BE2C (cell line): ENCODE data around the gene CARD8.

Experiments used
- DNase-seq: peaks from one replicate; pipeline ENCODE4 v3.0.0-alpha.2; 2020
- H3K27me3 ChIP-seq: fragments of 250-450 bp; sonication (Bioruptor Pico); 2 replicates; pipeline ENCODE4 v1.5.1; 2020; ENCODE audit warnings: mild to moderate bottlenecking
- H3K36me3 ChIP-seq: fragments of 250-450 bp; sonication (Bioruptor Pico); 2 replicates; pipeline ENCODE4 v1.5.1; 2020; ENCODE audit warnings: mild to moderate bottlenecking
- H3K4me1 ChIP-seq: fragments of 250-450 bp; sonication (Bioruptor Pico); 2 replicates; pipeline ENCODE4 v1.5.1; 2020
- H3K4me3 ChIP-seq: 2 replicates; pipeline ENCODE4 v1.5.1; 2011; ENCODE audit warnings: low read depth, low read length
- H3K9me3 ChIP-seq: fragments of 250-450 bp; sonication (Bioruptor Pico); 2 replicates; pipeline ENCODE4 v1.5.1; 2020
- CTCF ChIP-seq: IDR thresholded peaks from 2 replicates; pipeline ENCODE4 v1.5.1; 2012; ENCODE audit warnings: mild to moderate bottlenecking, low read depth, low read length

Gene CARD8

GRCh38 chr19:48175578-48175977 is 80.1 kb downstream of the CARD8 start:
- H3K9me3 ChIP-seq = no peaks in the 10 kb centered on the region
- H3K27me3 ChIP-seq = no peaks in the 10 kb centered on the region
- no peaks in the 10 kb centered on the region for H3K4me1 ChIP-seq
- no peak overlapping the region for H3K4me3 ChIP-seq
- no peaks in the 10 kb centered on the region for H3K36me3 ChIP-seq
- DNase-seq = no peak
- TF ChIP-seq CTCF = no peak

- Histone ChIP-seq H3K27me3 (no peaks in the 10 kb centered on the region), H3K4me1 (no peaks in the 10 kb centered on the region), H3K36me3 (no peaks in the 10 kb centered on the region), H3K9me3 (no peaks in the 10 kb centered on the region), H3K4me3 (no peak overlapping the region)
- no peak for TF ChIP-seq CTCF
- DNase-seq = no peak
Observed at GRCh38 chr19:48174445-48175030, 81.2 kb downstream of the CARD8 start.

- peaks cover 4% of the 10 kb centered on the region; the same call in 1 of the 2 replicates for H3K4me1 ChIP-seq
- TF ChIP-seq CTCF = no peak
- H3K4me3 ChIP-seq = no peak overlapping the region
- 0 out of 2 replicates have a peak, but pooled peaks cover 2% of the 10 kb centered on the region for H3K27me3 ChIP-seq
- no peak for DNase-seq
- H3K9me3 ChIP-seq = no peaks in the 10 kb centered on the region
- H3K36me3 ChIP-seq = no peaks in the 10 kb centered on the region
Observed at GRCh38 chr19:48171710-48172109, 84.0 kb downstream of the CARD8 start.

- no peak for DNase-seq
- no peaks in the 10 kb centered on the region for H3K36me3 ChIP-seq
- no peaks in the 10 kb centered on the region for H3K9me3 ChIP-seq
- peak overlapping the region; percentile 80 for H3K4me3 ChIP-seq
- H3K27me3 ChIP-seq = 0 out of 2 replicates have a peak, but pooled peaks cover 2% of the 10 kb centered on the region
- TF ChIP-seq CTCF = no peak
- H3K4me1 ChIP-seq = peaks cover 4% of the 10 kb centered on the region; the same call in 1 of the 2 replicates
Observed at GRCh38 chr19:48170817-48171347, 84.8 kb downstream of the CARD8 start.

GRCh38 chr19:48169939-48170803 is 85.5 kb downstream of the CARD8 start, which contains the start of the genes LIG1 and ZSWIM9:
Gene LIG1 (minus strand): TSS chr19:48170344. CDS start chr19:48165566, 4,778 bp downstream.
Gene ZSWIM9 (plus strand): TSS chr19:48170680. CDS start chr19:48171803, 1,123 bp downstream.
- H3K4me1 ChIP-seq = peaks cover 4% of the 10 kb centered on the region; the same call in 1 of the 2 replicates
- H3K4me3 ChIP-seq = peak within 1 kb of the TSS; percentile 80
- H3K9me3 ChIP-seq = no peaks in the 10 kb centered on the region
- H3K36me3 ChIP-seq = no peaks in the 10 kb centered on the region
- peak; percentile 95 for DNase-seq
- no peak for TF ChIP-seq CTCF
- H3K27me3 ChIP-seq = 0 out of 2 replicates have a peak, but pooled peaks cover 2% of the 10 kb centered on the region

- Histone ChIP-seq H3K4me3 (peak overlapping the region; percentile 80), H3K27me3 (0 out of 2 replicates have a peak, but pooled peaks cover 2% of the 10 kb centered on the region), H3K4me1 (peaks cover 4% of the 10 kb centered on the region; the same call in 1 of the 2 replicates), H3K9me3 (no peaks in the 10 kb centered on the region), H3K36me3 (peaks cover 3% of the 10 kb centered on the region)
- DNase-seq = peak; percentile 86
- no peak for TF ChIP-seq CTCF
Observed at GRCh38 chr19:48169578-48169938, 86.2 kb downstream of the CARD8 start.
